ENCODE data around the gene SUMO2. TPM values are rescaled to one million over a fixed set of nuclear protein-coding genes. Genes with fewer than 3 reads are reported as not detected.
"Not testable (repeated sequence)": the region's sequence is repeated elsewhere in the genome, so short reads cannot be mapped to it uniquely, and the experiment has no call there.

The SUMO2 gene
- total RNA-seq, 1 experiment from 2014 or later = 161 TPM

DNA sequence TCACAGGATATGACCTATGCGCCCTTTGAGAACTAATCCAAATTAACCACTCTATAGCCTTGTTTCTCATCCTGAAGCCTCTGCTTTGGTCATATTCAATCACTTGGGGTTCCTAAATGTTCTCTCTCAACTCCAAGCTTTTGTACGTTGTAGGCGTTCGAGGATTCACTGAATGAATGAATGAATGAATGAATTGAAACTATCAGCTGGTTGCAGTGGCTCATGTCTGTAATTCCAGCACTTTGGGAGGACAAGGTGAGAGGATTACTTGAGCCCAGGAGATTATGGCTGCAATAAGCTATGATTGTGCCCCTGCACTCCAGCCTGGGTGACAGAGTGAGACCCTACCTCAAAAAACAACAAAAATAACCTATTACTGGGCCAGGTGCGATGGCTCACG is 5.9 kb upstream of the SUMO2 start:
- DNase-seq (ENCODE audit: low read depth) = no peak
- in situ Hi-C loops (cut with HindIII; ENCODE audit: low pct_unique_long_range_greater_than_20kb, low sequenced_read_pairs) = no loop called here

DNA sequence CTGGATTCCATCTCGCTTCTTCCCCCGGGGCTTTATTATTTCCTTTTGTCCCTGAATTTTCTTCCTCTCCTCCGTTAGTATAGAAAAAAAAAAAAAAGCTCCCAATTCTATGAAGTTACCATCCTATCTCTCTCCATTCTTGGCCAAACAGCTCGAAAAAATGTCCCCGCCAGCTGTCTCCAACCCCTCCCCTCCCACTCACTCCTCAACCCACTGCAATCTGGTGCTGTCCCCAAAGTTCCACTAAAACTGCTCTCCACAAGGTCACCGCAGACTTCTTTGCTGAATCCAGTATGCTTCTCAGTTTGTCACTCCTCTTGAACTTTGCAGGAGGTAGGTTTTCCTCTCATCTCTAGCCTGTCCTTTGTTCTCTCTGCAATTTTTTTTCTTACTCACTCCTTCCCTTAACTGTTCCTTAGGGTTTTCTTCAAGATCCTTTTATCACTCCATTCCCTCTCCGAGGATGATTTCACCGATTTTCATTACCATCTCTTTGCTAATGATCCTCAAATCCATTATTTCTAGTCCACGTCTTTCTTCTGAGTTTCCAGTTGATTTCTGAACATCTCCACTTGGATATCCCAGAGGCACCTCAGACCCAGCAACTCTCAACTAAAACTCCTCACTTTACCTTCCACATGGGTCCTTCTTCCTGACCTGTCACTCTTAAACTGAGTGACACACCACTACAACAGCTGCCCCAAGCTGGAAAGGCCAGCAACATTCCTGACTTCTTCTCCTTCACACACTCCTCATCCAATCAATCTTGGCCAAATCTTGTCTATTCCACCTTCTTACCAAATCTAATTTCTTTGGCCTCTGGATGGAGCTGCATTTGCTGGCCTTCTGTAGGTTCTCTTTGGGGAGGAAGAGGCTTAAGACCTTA is 1.5 kb upstream of the SUMO2 start:
- no peak for DNase-seq (ENCODE audit: low read depth)
- in situ Hi-C loops (cut with HindIII; ENCODE audit: low pct_unique_long_range_greater_than_20kb, low sequenced_read_pairs) = no loop called here

DNA sequence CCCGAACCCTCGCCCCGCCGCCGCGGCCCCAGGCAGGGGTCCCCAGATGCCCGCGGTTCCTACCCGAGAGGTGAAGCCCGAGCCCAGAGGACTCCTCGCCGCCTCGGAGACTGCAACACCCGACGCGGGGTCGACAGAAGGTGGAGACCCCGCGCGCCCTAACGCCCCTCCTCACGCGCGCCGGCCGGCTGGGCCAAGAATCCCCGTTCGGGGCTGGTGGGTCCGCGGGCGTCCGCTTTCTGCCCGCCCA is 515 bp downstream of the SUMO2 start:
- in situ Hi-C loops (cut with HindIII; ENCODE audit: low pct_unique_long_range_greater_than_20kb, low sequenced_read_pairs) = no loop called here

DNA sequence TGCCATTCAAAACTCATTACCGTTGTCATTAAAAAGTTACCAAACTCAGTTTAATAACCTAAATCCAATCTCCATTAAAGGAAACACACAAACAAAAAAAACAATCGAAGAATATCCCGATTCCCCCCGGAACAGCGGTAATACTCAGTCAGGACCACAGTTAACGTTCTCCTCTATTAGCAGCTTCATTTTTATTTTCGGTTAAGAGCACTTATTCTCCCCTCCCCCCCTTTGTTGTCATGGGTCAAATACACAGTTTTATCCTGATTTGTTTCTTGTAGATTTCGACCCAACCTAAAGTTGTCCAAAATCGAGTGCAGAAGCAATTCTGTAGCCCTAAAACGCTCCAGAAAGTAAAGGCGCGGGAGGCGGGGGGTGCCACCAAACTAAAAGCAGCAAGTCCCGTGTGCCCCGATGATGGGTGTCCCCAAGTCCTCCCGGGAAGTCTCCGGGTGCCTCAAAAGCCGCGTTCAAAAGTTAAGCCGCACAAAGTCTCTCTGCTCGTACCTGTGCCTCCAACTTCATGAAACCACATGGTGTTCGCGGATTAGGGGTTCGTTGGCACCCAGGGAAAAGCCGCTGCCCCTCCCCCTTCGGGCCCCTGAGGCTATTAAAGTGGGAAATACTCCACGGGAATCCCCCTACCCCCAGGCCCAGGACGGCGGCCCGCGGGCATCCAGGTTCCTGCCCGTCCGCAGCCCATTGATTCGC is 996 bp downstream of the SUMO2 start:
- in situ Hi-C loops (cut with HindIII; ENCODE audit: low pct_unique_long_range_greater_than_20kb, low sequenced_read_pairs) = no loop called here
- DNase-seq (ENCODE audit: low read depth) = no peak

More for the DNA sequence above, 515 bp downstream of the SUMO2 start:
- DNase-seq (ENCODE audit: low read depth) = peak; percentile 31

DNA sequence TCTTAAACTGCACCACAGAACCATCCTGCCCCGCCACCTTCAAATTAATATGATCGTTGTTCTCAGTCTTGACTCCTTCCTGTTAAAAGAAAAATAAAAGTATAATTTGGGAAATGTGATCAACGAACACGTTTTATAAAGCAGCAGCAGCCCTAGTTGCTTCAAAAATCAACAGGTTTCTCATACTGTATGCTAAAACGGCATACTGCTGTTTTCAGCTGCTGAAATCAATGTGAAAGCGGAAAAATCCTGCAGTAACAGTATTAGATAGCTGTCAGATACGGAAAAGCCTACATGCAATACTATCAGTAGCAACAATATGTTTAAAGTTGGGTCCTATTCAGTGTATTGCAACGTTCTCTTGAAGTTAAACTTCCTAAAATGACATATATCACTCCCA is 1.6 kb downstream of the SUMO2 start:
- DNase-seq (ENCODE audit: low read depth) = no peak
- in situ Hi-C loops (cut with HindIII; ENCODE audit: low pct_unique_long_range_greater_than_20kb, low sequenced_read_pairs) = no loop called here

DNA sequence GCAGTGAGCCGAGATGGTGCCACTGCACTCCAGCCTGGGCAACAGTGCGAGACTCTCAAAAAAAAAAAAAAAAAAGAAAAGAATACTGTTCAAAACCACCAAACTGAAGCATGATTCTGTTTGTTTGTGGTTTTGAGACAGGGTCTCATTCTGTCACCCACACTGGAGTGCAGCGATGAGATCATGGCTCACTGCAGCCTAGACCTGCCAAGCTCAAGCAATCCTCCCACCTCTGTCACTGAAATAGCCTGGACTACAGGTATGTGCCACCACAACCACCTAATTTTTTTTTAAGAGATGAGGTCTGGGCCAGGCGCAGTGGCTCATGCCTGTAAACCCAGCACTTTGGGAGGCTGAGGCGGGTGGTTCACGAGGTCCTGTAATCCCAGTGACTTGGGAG is 4.3 kb downstream of the SUMO2 start:
- in situ Hi-C loops (cut with HindIII; ENCODE audit: low pct_unique_long_range_greater_than_20kb, low sequenced_read_pairs) = no loop called here
- no peak for DNase-seq (ENCODE audit: low read depth)

DNA sequence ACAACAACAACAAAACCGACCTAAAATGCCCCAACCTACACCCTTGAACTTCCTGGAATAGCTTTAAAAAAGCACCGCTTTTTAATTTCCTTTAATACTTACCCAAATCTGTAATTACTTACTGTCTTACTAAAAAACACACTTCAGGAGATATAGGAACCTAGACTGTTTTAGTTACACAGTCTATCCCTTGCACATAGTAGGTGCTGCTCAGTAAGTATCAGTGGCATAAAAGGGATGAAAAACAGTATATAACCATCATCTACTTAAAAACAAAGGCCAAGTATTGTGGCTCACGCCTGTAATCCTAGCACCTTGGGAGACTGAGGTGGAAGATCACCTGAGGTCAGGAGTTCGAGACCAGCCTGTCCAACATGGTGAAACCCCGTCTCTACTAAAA is 6.1 kb downstream of the SUMO2 start:
- in situ Hi-C loops (cut with HindIII; ENCODE audit: low pct_unique_long_range_greater_than_20kb, low sequenced_read_pairs) = no loop called here
- DNase-seq (ENCODE audit: low read depth) = no peak

DNA sequence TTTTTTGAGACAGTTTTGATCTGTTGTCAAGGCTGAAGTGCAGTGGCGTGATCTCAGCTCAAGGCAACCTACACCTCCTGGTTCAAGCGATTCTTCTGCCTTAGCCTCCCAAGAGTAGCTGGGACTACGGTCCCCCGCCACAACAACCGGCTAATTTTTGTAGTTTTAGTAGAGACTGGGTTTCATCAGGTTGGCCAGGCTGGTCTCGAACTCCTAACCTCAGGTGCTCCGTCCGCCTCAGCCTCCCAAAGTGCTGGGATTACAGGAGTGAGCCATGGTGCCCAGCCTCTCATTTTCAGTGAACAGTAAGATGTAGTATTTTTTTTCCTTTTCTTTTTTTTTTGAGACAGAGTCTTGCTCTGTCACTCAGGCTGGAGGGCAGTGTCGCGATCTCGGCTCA is 7.8 kb downstream of the SUMO2 start:
- in situ Hi-C loops (cut with HindIII; ENCODE audit: low pct_unique_long_range_greater_than_20kb, low sequenced_read_pairs) = no loop called here
- no peak for DNase-seq (ENCODE audit: low read depth)

DNA sequence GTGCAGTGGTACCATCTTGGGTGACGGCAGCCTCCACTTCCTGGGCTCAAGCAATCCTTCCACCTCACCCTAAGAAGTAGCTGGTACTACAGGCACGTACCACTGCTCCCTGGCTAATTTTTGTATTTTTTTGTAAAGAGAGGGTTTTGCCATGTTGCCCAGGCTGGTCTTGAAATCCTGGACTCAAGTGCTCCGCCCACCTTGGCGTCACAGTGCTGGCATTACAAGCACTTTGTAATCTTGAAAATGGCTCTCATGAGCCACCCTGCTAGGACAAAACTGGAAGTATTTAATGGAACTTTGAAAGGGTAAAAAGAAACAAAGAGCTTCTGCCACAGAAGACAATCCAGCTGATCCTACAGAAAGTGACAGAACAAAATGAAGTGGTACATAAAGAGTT is 9.2 kb downstream of the SUMO2 start:
- in situ Hi-C loops (cut with HindIII; ENCODE audit: low pct_unique_long_range_greater_than_20kb, low sequenced_read_pairs) = no loop called here

DNA sequence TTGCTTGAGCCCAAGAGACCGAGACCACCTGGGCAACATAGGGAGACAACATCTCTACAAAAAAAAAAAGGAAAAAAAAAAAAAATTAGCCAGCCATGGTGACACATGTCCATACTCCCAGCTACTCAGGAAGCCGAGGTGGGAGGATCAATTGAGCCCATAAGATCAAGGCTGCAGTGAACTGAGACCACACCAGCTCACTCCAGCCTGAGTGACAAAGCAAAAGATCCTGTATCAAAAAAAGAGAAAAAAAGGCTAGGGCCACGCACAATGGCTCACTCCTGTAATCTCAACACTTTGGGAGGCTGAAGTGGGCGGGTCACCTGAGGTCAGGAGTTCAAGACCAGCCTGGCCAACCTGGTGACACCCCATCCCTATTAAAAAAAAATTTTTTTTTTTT is 13.8 kb downstream of the SUMO2 start:
- in situ Hi-C loops (cut with HindIII; ENCODE audit: low pct_unique_long_range_greater_than_20kb, low sequenced_read_pairs) = no loop called here

More for the DNA sequence above, 9.2 kb downstream of the SUMO2 start:
- no peak for DNase-seq (ENCODE audit: low read depth)

DNA sequence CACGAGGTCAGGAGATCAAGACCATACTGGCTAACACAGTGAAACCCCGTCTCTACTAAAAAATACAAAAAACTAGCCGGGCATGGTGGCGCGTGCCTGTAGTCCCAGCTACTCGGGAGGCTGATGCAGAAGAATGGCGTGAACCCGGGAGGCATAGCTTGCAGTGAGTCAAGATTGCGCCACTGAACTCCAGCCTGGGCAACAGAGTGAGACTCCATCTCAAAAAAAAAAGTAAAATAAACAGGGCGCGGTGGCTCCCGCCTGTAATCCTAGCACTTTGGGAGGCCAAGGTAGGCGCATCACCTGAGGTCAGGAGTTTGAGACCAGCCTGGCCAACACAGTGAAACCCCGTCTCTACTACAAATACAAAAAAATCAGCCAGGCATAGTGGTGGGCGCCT is 18.2 kb downstream of the SUMO2 start:
- in situ Hi-C loops (cut with HindIII; ENCODE audit: low pct_unique_long_range_greater_than_20kb, low sequenced_read_pairs); DNase-seq (ENCODE audit: low read depth): not testable (repeated sequence)

More for the DNA sequence above, 13.8 kb downstream of the SUMO2 start:
- DNase-seq (ENCODE audit: low read depth) = no peak

DNA sequence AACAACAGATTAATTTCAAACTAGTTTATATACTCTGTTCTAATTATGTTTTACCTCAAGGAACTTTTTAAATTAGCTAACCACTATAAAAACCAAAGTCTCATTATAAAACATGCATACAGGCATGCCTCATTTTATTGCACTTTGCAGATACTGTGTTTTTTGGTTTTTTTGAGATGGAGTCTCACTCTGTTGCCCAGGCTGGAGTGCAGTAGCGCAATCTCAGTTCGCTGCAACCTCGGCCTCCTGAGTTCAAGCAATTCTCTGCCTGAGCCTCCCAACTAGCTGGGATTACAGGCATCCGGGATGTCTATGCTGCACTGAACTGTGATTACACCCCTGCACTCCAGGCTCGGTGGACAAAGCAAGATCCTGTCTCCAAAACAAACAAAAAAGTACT is 19.7 kb downstream of the SUMO2 start:
- no peak for DNase-seq (ENCODE audit: low read depth)
- in situ Hi-C loops (cut with HindIII; ENCODE audit: low pct_unique_long_range_greater_than_20kb, low sequenced_read_pairs) = no loop called here

DNA sequence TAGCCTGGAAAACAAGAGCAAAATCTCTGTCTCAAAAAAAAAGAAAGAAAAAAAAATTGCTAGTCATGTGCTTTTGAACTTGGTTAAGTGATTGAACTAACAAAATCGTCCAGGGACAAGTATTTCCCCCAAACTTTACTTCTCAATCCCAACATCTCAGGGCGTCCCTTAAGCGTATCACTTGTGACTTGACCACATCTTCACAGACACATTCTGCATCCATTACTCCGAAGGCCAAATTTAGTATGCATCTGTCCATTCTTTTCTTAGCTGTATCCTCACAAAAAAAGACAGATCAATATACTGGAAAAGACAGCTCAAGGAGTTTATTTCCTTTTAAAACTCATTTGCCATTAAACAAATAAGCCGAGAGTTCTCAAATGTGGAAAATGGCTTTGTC is 22.5 kb downstream of the SUMO2 start:
- DNase-seq (ENCODE audit: low read depth) = no peak
- in situ Hi-C loops (cut with HindIII; ENCODE audit: low pct_unique_long_range_greater_than_20kb, low sequenced_read_pairs) = no loop called here

DNA sequence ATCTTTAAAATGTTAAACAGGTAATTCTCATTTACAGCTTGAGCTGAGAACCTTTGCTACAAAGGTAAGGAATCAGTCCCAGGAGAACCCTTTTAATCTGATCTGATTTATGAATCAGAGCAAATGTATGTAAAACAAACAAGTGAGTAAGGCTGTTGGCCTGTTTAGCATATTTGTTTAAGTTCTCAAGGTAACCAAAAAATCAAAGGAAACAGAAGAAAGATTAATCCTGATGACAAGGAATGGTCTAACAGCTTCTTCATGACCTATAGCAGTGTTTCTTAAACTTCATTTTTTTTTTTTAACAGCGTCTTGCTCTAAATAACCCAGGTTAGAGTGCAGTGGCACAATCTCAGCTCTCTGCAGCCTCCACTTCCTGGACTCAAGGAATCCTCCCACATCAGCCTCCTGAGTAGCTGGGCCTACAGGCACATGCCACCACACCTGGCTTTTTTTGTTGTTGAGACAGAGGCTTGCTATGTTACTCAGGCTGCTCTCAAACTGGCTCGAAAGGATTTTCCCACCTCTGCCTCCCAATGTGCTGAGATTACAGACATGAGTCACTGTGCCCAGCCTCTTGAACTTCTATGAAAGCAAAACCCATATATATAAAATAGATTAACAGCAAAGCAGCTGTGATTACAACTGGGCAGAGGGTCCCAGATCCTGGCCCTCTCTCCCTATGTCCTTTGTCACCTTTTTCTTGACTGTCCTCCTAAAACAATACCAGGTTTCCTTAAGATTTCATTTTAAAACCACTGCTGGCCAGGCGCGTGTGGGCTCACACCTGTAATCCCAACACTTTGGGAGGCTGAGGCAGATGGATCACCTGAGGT is 23.3 kb downstream of the SUMO2 start:
- in situ Hi-C loops (cut with HindIII; ENCODE audit: low pct_unique_long_range_greater_than_20kb, low sequenced_read_pairs) = no loop called here
- peak; percentile 27 for DNase-seq (ENCODE audit: low read depth)

DNA sequence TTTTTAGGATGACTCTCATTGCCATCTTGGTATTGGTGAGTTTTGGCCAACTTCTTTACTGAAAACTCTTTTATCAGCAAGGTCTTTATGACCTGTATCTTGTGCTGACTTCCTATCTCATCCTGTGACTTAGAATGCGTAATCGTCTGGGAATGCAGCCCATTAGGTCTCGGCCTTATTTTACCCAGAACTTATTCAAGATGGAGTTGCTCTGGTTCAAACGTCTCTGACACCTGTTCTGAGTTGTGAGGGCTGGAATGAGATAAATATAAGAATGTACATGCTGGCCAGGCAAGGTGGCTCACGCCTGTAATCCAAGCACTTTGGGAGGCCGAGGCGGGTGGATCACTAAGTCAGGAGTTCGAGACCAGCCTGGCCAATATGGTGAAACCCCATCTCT is 24.3 kb downstream of the SUMO2 start:
- DNase-seq (ENCODE audit: low read depth); in situ Hi-C loops (cut with HindIII; ENCODE audit: low pct_unique_long_range_greater_than_20kb, low sequenced_read_pairs): not testable (repeated sequence)

DNA sequence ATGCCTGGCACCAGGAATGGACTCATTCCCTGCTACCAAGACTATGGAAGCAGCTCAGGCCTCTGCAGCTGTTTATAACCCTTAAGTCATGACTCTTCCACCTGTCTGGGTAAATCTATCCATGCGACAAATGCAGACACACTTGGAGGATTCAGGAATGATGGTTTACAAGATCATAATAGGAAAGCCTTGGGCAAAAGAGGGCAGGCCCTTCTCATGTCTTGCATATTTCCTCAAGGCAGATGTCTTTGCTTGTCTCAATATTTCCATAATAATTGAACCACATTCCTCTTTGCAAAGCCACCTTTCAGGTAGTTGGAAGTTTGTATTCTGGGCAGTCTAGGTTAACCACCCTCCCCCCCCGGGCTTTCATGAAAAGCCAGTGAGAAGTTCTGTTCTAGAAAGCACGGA is 27.6 kb downstream of the SUMO2 start:
- in situ Hi-C loops (cut with HindIII; ENCODE audit: low pct_unique_long_range_greater_than_20kb, low sequenced_read_pairs) = no loop called here

DNA sequence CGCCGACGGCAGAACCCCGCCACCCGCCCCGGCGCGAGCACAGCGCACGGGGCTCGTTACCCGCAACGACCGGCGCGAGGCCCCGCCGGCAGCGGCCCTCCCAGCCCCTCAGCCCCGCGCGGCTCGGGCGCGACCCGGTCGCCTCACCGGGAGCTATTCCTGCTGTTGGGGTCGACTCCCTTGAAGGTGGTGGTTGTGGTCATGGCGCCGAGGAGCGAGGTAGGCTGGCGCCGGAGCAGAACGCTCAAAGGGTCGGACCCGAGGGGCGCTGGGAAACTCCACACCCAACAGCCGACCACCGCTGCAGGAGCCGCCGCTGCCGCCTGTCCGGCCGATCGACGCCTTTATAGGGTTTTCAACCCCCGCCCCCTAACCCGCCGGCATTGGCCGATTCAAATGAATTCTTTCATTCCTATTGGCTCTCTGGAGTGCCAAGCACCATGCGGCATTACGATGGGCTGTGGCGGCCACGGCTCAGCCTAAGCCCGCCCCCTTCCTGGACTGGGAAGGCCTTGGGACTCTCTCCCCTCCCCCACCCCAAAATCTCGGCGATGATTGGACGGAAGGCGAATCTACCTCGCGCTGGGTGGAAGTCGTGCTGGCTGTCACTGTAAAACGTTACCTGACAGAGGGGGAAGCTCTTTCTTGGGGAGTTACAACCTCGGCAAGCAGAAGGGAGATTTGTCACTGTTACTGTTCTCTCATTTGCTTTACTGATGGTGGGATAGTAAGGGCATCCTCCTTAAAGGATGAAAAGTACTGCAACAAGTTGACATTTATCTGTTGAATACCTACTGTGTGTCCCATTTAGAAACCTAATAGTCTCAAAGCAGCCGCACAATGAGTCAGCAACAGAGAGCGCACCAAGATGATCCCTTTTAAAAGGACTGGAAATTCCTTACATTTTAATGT is 28.3 kb downstream of the SUMO2 start, which contains the start of gene JPT1:
JPT1 (minus strand) TSS at position 318 of the 912 bp plus-strand sequence; CDS start at position 203, 115 bp downstream.
- DNase-seq (ENCODE audit: low read depth) = peak; percentile 99
- in situ Hi-C loops (cut with HindIII; ENCODE audit: low pct_unique_long_range_greater_than_20kb, low sequenced_read_pairs) = no loop called here

More for the DNA sequence above, 27.6 kb downstream of the SUMO2 start:
- peak; percentile 77 for DNase-seq (ENCODE audit: low read depth)

DNA sequence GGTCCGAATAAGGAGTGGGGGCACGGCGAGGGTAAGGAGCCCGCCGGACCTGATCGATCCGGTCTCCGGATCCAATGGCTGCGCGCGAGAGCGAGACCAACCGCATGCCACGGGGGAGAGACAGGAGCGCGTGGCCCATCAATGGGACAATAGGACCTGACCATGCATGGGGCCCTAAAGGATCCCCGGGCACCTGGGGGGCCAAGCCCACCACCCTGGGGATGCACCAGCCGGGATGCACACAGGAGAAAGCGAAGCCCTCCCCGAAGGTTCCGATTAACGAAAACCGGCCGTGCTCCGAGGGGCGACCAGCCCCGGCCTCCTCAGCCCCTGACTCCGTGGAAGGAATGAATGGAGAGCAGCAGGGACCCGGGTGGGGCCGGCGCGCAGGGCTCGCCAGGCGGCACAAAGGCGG is 29.0 kb downstream of the SUMO2 start:
- no peak for DNase-seq (ENCODE audit: low read depth)
- in situ Hi-C loops (cut with HindIII; ENCODE audit: low pct_unique_long_range_greater_than_20kb, low sequenced_read_pairs) = no loop called here

All from Caki2 (cell line).